Heart right ventricle (tissue), 16 donors: ENCODE data around the gene ZNF101. TPM values are rescaled to one million over a fixed set of nuclear protein-coding genes. Genes with fewer than 3 reads are reported as not detected.

Experiments
- ATAC-seq, 8 donors: fragments of 200-7000 bp; cut with Tn5 transposase; one replicate each; pipeline ENCODE4 v1.9.1; 2020; ENCODE audit warnings: mild to moderate bottlenecking in 8 of 8, moderate library complexity in 8 of 8, moderate number of reproducible peaks in 1 of 8
- DNase-seq, 2 donors: peaks; one replicate each; pipeline ENCODE4 v3.0.0-alpha.2; 2020
- H3K27ac ChIP-seq, 10 donors: fragments of 200-600 bp; sonication (generic) in 2 of 10; one replicate each; pipeline versions ENCODE4 v1.5.0 to v1.8.0; 2020 to 2022; ENCODE audit warnings: mild to moderate bottlenecking in 3 of 10
- H3K27me3 ChIP-seq, 7 donors: fragments of 200-600 bp; one replicate each; pipeline ENCODE4 v1.8.0; 2021 to 2022; ENCODE audit warnings: mild to moderate bottlenecking in 2 of 7
- H3K36me3 ChIP-seq, 9 donors: fragments of 200-600 bp; sonication (generic) in 1 of 9; one replicate each; pipeline versions ENCODE4 v1.5.0 to v1.8.0; 2020 to 2022; ENCODE audit warnings: mild to moderate bottlenecking in 2 of 9
- H3K4me1 ChIP-seq, 9 donors: fragments of 200-600 bp; sonication (generic) in 1 of 9; one replicate each; pipeline versions ENCODE4 v1.5.0 to v1.8.0; 2020 to 2022; ENCODE audit warnings: mild to moderate bottlenecking in 4 of 9
- H3K4me3 ChIP-seq, 10 donors: fragments of 200-600 bp; sonication (generic) in 2 of 10; one replicate each; pipeline versions ENCODE4 v1.5.0 to v1.8.0; 2020 to 2022; ENCODE audit warnings: mild to moderate bottlenecking in 7 of 10, moderate library complexity in 2 of 10
- H3K9me3 ChIP-seq, 11 donors: fragments of 200-600 bp in 10 of 11; sonication (generic) in 2 of 11; one replicate each; pipeline versions ENCODE4 v1.5.0 to v1.8.0; 2013 to 2022; ENCODE audit warnings: mild to moderate bottlenecking in 2 of 11, control low read depth in 1 of 11, moderate library complexity in 1 of 11
- CTCF ChIP-seq, 9 donors: fragments of 200-600 bp; sonication (generic) in 2 of 9; IDR thresholded peaks; one replicate each; pipeline versions ENCODE4 v1.5.0 to v1.8.0; 2021 to 2022; ENCODE audit warnings: antibody characterized with exemption in 9 of 9, mild to moderate bottlenecking in 5 of 9, moderate library complexity in 1 of 9
- WGBS, 2 donors: extraction: QIAGEN DNeasy Blood & Tissue Kit; methylation state at CpG; one replicate each; pipeline ENCODE4 v1.1.7; 2013; ENCODE audit warnings: inconsistent platforms in 1 of 2; 5-methylcytosine and 5-hydroxymethylcytosine counted together
- intact Hi-C, 10 donors: fragments of 100-400 bp; cut with DNase I; formaldehyde crosslinking; loops; one replicate each; pipeline versions ENCODE4 v1.11.1 to v1.14.2; 2022
- polyA plus RNA-seq, 2 donors: library from polyadenylated mRNA; stranded (reverse); fragments of 200-250 nt; gene quantifications; one replicate each; pipeline ENCODE4 v1.2.3, GENCODE V29; 2013
- total RNA-seq, 10 donors: library from RNA; stranded (reverse); fragmentation: NEBNext Ultra II Directional in 3 of 10; extraction: Animal tissue kit (Norgen Biotek cat#: 25700) in 3 of 10; gene quantifications; one replicate each; pipeline versions ENCODE4 v1.2.1 to v1.2.4, GENCODE V29; 2021 to 2023
- donor health status: Arrhythmogenic right ventricular cardiomyopathy.
- donor health status: ischemic (EF 13 %, LVEDD 7.1; RV severe dilation, severe dysfunction).
- donor health status: healthy with polysubstance abuse.
- donor health status: DM: no; HTN: yes; CAD: no.
- donor health status: DM: no; HTN: no; CAD: no.
- donor health status: ischemic (EF 25% LVEDD 6.9; RV normal size, moderate dysfunction).
- donor health status: ischemic (EF 25% LVEDD 5.7; RV mildly dilated, moderate dysfunction).
- donor health status: healthy.
- donor health status: DM: yes; HTN: yes; CAD: no.
- donor health status: Ischemic cardiomyopathy.
- donor health status: ischemic (EF 35%, LVEDD 5.7; RV mildly dilated, moderate dysfunction).
- donor health status: nonischemic (EF 11% LVEDD 7.7; RV severe dilation, severe dysfunction).
- donor health status: DM: yes; HTN: yes; CAD: no.
- donor health status: PGD.
- donor health status: ischemic (EF 29% LVEDD 5.4; RV normal size, mild dysfunction).
- donor health status: nonischemic (EF 23%, LVEDD 6.1; RV moderate dilation, normal function).

ZNF101 gene
- total and polyA plus RNA-seq, 12 donors: 2.5 to 6.9 (median 3.8) TPM

- intact Hi-C loops: loop anchor here in 4 of 10 donors (2.0 to 5.0 kb wide), 2 partner anchors 110 kb away; no protein-coding TSS in a partner anchor
- no peak for TF ChIP-seq CTCF (IDR thresholded peaks at IDR 0.05)
- H3K27ac ChIP-seq: peak overlapping the region in 8 of 10 donors; percentile 30 to 96 (median 68)
- H3K27me3 ChIP-seq: peaks cover 0 to 3% (median 0%) of the 10 kb centered on the region in 7 donors
- no peaks in the 10 kb centered on the region for H3K9me3 ChIP-seq
- peak overlapping the region; percentile 47 to 85 (median 76) for H3K4me3 ChIP-seq
- 27 to 33% methylated on average over 16 of the region's 16 CpGs for WGBS, 2 donors
- ATAC-seq: peak in 4 of 8 donors; percentile 4 to 10 (median 6)
- no peak for DNase-seq
- H3K36me3 ChIP-seq: peaks cover 0 to 75% (median 30%) of the 10 kb centered on the region in 9 donors
- H3K4me1 ChIP-seq: peaks cover 0 to 18% (median 12%) of the 10 kb centered on the region in 9 donors
Observed at GRCh38 chr19:19642506-19643157, 26.0 kb upstream of the ZNF101 start.

GRCh38 chr19:19643158-19644053 is 25.2 kb upstream of the ZNF101 start, which contains the start of gene GMIP:
TSS of gene GMIP (minus strand) at chr19:19643657. CDS start at chr19:19643529, 128 bp downstream.
- TF ChIP-seq CTCF (IDR thresholded peaks at IDR 0.05): peak; percentile 89 to 94 (median 91)
- Histone ChIP-seq H3K36me3 (peaks cover 0 to 75% (median 33%) of the 10 kb centered on the region in 9 donors), H3K27me3 (no peaks in the 10 kb centered on the region), H3K4me3 (peak within 1 kb of the TSS; percentile 47 to 85 (median 76)), H3K9me3 (no peaks in the 10 kb centered on the region), H3K4me1 (peaks cover 0 to 18% (median 12%) of the 10 kb centered on the region in 9 donors), H3K27ac (peak within 1 kb of the TSS in 8 of 10 donors; percentile 30 to 96 (median 68))
- peak; percentile 74 to 91 (median 85) for ATAC-seq
- WGBS, 2 donors: 0 to 1% methylated on average over 50 of the region's 50 CpGs
- DNase-seq: peak; percentile 72 to 84
- intact Hi-C loops: loop anchor here in 9 of 10 donors (1.0 to 5.0 kb wide), 4 partner anchors 111 to 113 kb away; no protein-coding TSS in a partner anchor

- peak in 3 of 9 donors; percentile 3 to 42 (median 5) for TF ChIP-seq CTCF (IDR thresholded peaks at IDR 0.05)
- DNase-seq (no peak), ATAC-seq (no peak)
- Histone ChIP-seq H3K36me3 (peaks cover 0 to 75% (median 37%) of the 10 kb centered on the region in 9 donors), H3K27ac (peak overlapping the region in 3 of 10 donors; percentile 68 to 96 (median 81)), H3K4me1 (peaks cover 0 to 18% (median 12%) of the 10 kb centered on the region in 9 donors), H3K4me3 (peak overlapping the region in 8 of 10 donors; percentile 59 to 85 (median 76)), H3K27me3 (no peaks in the 10 kb centered on the region), H3K9me3 (no peaks in the 10 kb centered on the region)
- intact Hi-C loops: loop anchor here in 8 of 10 donors (1.0 to 5.0 kb wide), 4 partner anchors 111 to 113 kb away; no protein-coding TSS in a partner anchor
- 23 to 26% methylated on average over 5 of the region's 5 CpGs for WGBS, 2 donors
Observed at GRCh38 chr19:19644054-19644388, 24.6 kb upstream of the ZNF101 start.
